GM12873 (cell line): ENCODE results near the gene OR2G6.

Experiments
- CTCF ChIP-seq: IDR thresholded peaks from 2 replicates; pipeline ENCODE4 v1.5.1; 2012; ENCODE audit warnings: low read depth, mild to moderate bottlenecking, moderate library complexity, low read length, control low read depth; ENCODE audit not compliant: insufficient read depth; ENCODE audit errors: missing control alignments

OR2G6 gene

GRCh38 chr1:248576260-248576980 is 68.5 kb downstream of the OR2G6 start:
- TF ChIP-seq CTCF, result no peak
